ENCODE measurements around the gene FAM32A. TPM values are rescaled to one million over a fixed set of nuclear protein-coding genes. Genes with fewer than 3 reads are reported as not detected.

FAM32A gene
- total and polyA plus RNA-seq, 10 of the 15 experiments (the other 5 are each of a cell fraction or from before 2014, with no cell fraction given), result 33.3 to 116 (median 71.9) TPM

DNA sequence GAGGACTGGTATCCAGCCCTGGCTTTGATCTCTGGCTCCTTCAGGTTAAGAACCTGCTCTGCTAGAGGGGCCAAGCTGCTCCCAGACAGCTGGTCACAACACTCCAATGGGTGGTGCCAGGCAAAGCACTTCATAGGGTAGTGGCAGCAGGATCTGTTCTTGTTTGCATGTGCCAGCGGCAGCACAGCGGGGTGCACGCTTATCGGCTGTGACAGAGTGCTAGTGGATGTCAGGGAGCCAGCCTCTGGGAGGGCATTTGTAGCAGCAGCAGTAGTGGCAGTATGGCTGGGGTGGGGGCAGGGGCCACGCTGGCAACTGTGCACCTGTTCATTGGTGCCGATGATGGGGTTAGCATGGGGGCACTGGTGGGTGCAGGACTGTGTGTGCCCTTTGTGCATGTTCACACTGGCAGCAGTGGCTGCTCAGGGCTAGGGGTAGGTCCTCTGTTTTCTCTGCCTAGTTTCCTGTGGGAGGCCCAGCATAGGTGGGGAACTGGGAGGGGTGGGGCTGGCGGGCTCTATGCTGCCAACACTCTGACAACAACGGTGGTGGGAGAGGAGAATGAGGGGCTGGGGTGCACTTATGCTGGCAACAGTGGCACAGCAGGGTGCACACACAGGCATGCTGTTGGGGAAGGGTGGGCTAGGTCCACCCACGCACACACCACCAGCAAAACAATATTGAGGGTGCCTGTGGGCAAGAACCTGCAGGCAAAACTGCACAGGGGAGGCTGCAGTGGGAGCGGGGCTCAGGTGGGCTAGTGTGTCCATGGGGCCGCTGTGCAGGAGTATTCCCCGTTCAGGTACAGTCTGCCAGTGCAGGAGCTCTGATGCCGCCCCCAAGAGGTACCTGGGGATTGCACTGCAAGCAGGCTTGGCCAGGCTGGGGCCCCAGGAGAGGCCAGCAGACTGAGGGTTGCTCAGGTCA lies 31.8 kb downstream of the FAM32A start:
- Histone ChIP-seq H3K4me3 (no peak overlapping the region), H4K20me1 (ENCODE audit: control insufficient read depth, insufficient read depth) (no peaks in the 10 kb centered on the region), H3K9ac (ENCODE audit: control insufficient read depth, insufficient read depth, low read length) (no peak overlapping the region), H3K4me2 (ENCODE audit: control insufficient read depth, insufficient read depth) (no peak overlapping the region), H3K27me3 (replicated peaks in 1 of 2; ENCODE audit: control insufficient read depth in 2 of 2, insufficient read depth in 2 of 2, low read length in 1 of 2) (no peaks in the 10 kb centered on the region), H3K9me3 (replicated peaks; ENCODE audit: control insufficient read depth, insufficient read depth, low read length) (peaks cover 19% of the 10 kb centered on the region), H3K4me1 (ENCODE audit: control insufficient read depth, insufficient read depth, low read length) (no peaks in the 10 kb centered on the region), H3K36me3 (ENCODE audit: control insufficient read depth in 2 of 2, insufficient read depth in 2 of 2, low read length in 1 of 2) (peaks cover 11 to 19% of the 10 kb centered on the region in 2 experiments; a peak in 3 of 4 replicates), H3K79me2 (ENCODE audit: control insufficient read depth, insufficient read depth, low read length) (no peaks in the 10 kb centered on the region), H2AFZ (ENCODE audit: control insufficient read depth, low read depth, low read length) (no peak overlapping the region), H3K27ac (ENCODE audit: control insufficient read depth, insufficient read depth) (no peak overlapping the region)
- 82% methylated on average over 13 of the region's 13 CpGs for WGBS (ENCODE audit: insufficient coverage, insufficient replicate concordance, low lambda C conversion rate, missing lambda C conversion rate)
- FAIRE-seq, result no peak
- ATAC-seq, result no peak
- RAD21 ChIA-PET (ENCODE audit: unreplicated experiment), result interaction anchor here (1.2 kb wide), 1 partner anchor 166 kb away, joined by 4 read pairs; no protein-coding TSS in a partner anchor
- SMC1A ChIA-PET (ENCODE audit: uncharacterized antibody, unreplicated experiment), result no interaction called here
- POLR2A ChIA-PET, result no interaction called here
- intact Hi-C loops (cut with micrococcal nuclease; ENCODE audit: unreplicated experiment), result no loop called here
- BruUV-seq (replicated peaks), result no TSS peak
- no peak for TF ChIP-seq ZNF274 (IDR thresholded peaks at IDR 0.05; ENCODE audit: insufficient read depth, insufficient read length)
- TF ChIP-seq CEBPZ (IDR thresholded peaks at IDR 0.05; ENCODE audit: low read depth, low read length), result no peak
- no peak for TF ChIP-seq NFXL1 (IDR thresholded peaks at IDR 0.05; ENCODE audit: borderline replicate concordance)
- no peak for TF ChIP-seq YBX1 (IDR thresholded peaks at IDR 0.05)
- TF ChIP-seq, protein P1, sequence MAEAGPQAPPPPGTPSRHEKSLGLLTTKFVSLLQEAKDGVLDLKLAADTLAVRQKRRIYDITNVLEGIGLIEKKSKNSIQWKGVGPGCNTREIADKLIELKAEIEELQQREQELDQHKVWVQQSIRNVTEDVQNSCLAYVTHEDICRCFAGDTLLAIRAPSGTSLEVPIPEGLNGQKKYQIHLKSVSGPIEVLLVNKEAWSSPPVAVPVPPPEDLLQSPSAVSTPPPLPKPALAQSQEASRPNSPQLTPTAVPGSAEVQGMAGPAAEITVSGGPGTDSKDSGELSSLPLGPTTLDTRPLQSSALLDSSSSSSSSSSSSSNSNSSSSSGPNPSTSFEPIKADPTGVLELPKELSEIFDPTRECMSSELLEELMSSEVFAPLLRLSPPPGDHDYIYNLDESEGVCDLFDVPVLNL (IDR thresholded peaks at IDR 0.05; ENCODE audit: low read depth, low read length), result no peak
- no peak for TF ChIP-seq POU2F2 (IDR thresholded peaks at IDR 0.05; ENCODE audit: borderline replicate concordance, low read depth, low read length)
- no peak for TF ChIP-seq TCF7 (IDR thresholded peaks at IDR 0.05; ENCODE audit: borderline replicate concordance)
- no peak for TF ChIP-seq SUZ12 (IDR thresholded peaks at IDR 0.05; ENCODE audit: unreplicated experiment)
- in situ Hi-C loops (cut with MboI), result no loop called here
- CTCF ChIA-PET, result interaction anchor here (1.5 kb wide), 1 partner anchor 175 kb away, joined by 5 read pairs; no protein-coding TSS in a partner anchor
- no peak for DNase-seq (ENCODE audit: low read depth, low spot score)
